ENCODE measurements around the gene CXXC1.

CXXC1 gene

DNA sequence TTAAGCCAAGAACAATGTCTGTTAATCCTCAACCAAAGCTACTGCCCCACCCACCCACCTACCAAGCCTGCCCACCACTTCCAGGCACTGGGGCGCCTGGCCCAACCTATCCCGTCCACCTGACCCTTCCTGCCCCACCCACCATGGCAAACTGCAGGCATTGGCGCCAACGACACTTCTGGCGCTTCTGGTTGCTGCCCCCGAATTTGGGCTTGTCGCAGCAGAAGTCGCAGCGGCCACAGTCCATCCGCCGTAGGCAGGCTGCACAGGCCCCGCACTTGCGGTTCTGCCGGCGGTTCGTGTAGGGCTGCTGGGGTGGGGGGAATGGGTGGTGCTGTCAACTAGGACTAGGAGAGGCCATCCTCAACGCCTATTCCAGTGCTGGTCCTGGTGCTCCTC is 13.4 kb downstream of the CXXC1 start:
- TF ChIP-seq EP300 (IDR thresholded peaks at IDR 0.05; ENCODE audit: borderline replicate concordance) (no peak), TAF1 (IDR thresholded peaks at IDR 0.05; ENCODE audit: low read depth) (no peak), CEBPB (IDR thresholded peaks at IDR 0.05) (no peak), RAD21 (IDR thresholded peaks at IDR 0.05; ENCODE audit: low read depth) (no peak), NFIC (IDR thresholded peaks at IDR 0.05) (no peak), TEAD4 (IDR thresholded peaks at IDR 0.05) (no peak), FOXM1 (IDR thresholded peaks at IDR 0.05; ENCODE audit: borderline replicate concordance, low read depth) (no peak), ZBTB7A (IDR thresholded peaks at IDR 0.05; ENCODE audit: low read depth) (no peak), TCF12 (IDR thresholded peaks at IDR 0.05; ENCODE audit: low read depth) (no peak), YY1 (IDR thresholded peaks at IDR 0.05; ENCODE audit: low read depth) (no peak), EGR1 (IDR thresholded peaks at IDR 0.05) (no peak), CREB1 (IDR thresholded peaks at IDR 0.05; ENCODE audit: low read depth) (no peak)
- TF ChIP-seq, protein P1, sequence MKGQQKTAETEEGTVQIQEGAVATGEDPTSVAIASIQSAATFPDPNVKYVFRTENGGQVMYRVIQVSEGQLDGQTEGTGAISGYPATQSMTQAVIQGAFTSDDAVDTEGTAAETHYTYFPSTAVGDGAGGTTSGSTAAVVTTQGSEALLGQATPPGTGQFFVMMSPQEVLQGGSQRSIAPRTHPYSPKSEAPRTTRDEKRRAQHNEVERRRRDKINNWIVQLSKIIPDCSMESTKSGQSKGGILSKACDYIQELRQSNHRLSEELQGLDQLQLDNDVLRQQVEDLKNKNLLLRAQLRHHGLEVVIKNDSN (IDR thresholded peaks at IDR 0.05), result no peak
- TF ChIP-seq, protein P2, sequence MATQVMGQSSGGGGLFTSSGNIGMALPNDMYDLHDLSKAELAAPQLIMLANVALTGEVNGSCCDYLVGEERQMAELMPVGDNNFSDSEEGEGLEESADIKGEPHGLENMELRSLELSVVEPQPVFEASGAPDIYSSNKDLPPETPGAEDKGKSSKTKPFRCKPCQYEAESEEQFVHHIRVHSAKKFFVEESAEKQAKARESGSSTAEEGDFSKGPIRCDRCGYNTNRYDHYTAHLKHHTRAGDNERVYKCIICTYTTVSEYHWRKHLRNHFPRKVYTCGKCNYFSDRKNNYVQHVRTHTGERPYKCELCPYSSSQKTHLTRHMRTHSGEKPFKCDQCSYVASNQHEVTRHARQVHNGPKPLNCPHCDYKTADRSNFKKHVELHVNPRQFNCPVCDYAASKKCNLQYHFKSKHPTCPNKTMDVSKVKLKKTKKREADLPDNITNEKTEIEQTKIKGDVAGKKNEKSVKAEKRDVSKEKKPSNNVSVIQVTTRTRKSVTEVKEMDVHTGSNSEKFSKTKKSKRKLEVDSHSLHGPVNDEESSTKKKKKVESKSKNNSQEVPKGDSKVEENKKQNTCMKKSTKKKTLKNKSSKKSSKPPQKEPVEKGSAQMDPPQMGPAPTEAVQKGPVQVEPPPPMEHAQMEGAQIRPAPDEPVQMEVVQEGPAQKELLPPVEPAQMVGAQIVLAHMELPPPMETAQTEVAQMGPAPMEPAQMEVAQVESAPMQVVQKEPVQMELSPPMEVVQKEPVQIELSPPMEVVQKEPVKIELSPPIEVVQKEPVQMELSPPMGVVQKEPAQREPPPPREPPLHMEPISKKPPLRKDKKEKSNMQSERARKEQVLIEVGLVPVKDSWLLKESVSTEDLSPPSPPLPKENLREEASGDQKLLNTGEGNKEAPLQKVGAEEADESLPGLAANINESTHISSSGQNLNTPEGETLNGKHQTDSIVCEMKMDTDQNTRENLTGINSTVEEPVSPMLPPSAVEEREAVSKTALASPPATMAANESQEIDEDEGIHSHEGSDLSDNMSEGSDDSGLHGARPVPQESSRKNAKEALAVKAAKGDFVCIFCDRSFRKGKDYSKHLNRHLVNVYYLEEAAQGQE (IDR thresholded peaks at IDR 0.05; ENCODE audit: low read depth), result no peak
- TF ChIP-seq, protein P3, sequence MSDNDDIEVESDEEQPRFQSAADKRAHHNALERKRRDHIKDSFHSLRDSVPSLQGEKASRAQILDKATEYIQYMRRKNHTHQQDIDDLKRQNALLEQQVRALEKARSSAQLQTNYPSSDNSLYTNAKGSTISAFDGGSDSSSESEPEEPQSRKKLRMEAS (IDR thresholded peaks at IDR 0.05), result no peak

DNA sequence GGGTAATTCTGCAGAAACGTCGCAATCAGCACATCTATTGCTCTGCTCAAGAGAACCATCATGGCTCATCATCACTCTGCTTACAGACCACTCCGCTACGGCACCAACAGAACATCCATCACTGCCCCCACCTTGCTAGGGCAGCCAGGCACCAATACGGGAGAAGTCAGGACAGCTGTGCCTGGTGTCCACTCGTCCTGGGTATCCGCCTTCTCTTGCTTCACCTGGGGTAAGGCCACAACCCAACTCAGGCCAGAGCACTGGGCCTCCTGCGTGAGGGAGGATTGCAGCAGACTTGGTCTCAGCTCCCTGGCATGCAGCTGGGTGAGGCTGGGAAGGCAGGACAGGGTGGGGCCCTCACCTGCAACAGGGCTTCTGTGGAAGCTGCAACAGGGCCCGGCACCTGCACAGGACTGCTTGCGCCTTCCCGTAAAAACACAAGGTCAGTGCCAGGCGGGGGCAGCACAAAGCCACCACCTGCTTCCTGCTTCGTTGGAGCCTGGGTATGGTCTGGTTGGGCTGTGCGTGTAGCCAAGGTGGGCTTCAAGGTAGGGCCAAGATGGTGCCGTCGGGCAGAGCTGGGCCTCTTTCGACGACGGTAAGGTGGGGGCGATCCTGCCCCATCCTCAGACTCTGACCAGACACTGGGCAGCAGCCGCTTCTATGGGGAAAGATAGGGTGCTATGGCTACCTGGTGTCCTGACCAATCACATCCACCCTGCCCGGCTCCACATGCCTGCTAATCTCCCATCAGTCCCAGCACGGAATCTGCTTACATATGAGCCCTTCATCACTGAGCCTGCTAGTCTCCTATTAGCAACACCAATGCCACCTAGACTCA is 14.1 kb downstream of the CXXC1 start:
- TF ChIP-seq, protein P2 (IDR thresholded peaks at IDR 0.05; ENCODE audit: low read depth), result no peak
- TF ChIP-seq TEAD4 (IDR thresholded peaks at IDR 0.05) (no peak), CEBPB (IDR thresholded peaks at IDR 0.05) (no peak), EGR1 (IDR thresholded peaks at IDR 0.05) (no peak), TAF1 (IDR thresholded peaks at IDR 0.05; ENCODE audit: low read depth) (no peak), NFIC (IDR thresholded peaks at IDR 0.05) (no peak), EP300 (IDR thresholded peaks at IDR 0.05; ENCODE audit: borderline replicate concordance) (no peak), ZBTB7A (IDR thresholded peaks at IDR 0.05; ENCODE audit: low read depth) (no peak), CREB1 (IDR thresholded peaks at IDR 0.05; ENCODE audit: low read depth) (no peak), TCF12 (IDR thresholded peaks at IDR 0.05; ENCODE audit: low read depth) (no peak), FOXM1 (IDR thresholded peaks at IDR 0.05; ENCODE audit: borderline replicate concordance, low read depth) (no peak), RAD21 (IDR thresholded peaks at IDR 0.05; ENCODE audit: low read depth) (no peak), YY1 (IDR thresholded peaks at IDR 0.05; ENCODE audit: low read depth) (no peak)
- TF ChIP-seq, protein P3 (IDR thresholded peaks at IDR 0.05), result no peak
- TF ChIP-seq, protein P1 (IDR thresholded peaks at IDR 0.05), result no peak

DNA sequence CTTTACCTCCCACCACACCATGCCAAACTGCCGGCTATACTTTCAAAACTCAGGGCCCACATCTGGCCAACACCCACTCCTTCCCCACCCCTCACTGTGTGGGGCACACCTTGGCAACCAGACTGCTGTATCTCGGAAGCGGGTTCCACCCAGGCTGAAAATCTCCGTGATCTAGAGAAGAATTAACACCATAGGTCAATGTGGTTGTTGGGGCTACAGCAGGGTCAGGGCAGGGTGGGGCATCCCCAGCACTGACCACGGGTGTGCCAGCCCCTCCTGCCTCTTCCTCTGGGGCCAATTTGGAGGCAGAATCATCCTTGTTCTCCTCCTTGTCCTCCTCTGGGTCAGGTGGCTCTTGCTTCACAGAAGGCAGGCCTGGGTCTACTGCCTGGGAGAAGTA is 14.9 kb downstream of the CXXC1 start:
- TF ChIP-seq YY1 (IDR thresholded peaks at IDR 0.05; ENCODE audit: low read depth), result no peak
- TF ChIP-seq NFIC (IDR thresholded peaks at IDR 0.05), result no peak
- TF ChIP-seq, protein P3 (IDR thresholded peaks at IDR 0.05), result no peak

DNA sequence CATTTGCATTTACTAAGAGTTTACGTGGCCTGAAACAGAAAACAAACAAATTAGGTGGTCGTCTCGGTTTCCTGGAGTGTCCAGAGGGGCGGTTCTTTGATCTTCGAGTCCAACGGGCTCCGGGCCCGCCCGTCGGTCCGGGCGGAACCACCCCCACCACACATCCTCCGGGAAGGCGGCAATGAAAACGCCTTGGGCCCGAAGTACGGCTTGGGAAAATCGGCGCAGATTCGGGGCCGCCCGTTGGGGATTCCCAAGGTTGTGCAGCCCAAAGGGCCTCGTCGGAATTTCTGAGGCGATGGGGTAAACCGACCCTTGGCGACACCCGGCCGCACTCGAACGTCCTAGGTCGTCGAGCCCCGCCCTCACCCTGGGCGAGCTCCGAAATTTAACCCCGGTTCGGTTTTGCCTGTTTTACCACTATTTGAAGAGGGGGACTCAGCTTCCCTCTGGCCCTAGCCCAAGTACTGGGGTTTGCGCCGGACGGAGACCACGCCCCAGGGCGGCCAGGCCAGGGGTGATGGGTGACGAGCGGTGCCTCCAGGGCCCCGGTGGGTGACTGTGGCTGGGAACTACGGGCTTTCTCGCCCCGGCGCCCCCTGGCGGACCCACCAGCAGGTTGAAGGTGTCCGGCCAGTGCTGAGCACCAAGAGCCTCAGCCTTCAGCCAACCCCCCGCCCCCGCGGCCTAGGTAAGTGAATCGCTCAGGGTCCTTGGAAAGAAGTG is 19.3 kb downstream of the CXXC1 start:
- TF ChIP-seq YY1 (IDR thresholded peaks at IDR 0.05; ENCODE audit: low read depth), result no peak
- TF ChIP-seq RAD21 (IDR thresholded peaks at IDR 0.05; ENCODE audit: low read depth), result no peak
- no peak for TF ChIP-seq ZBTB7A (IDR thresholded peaks at IDR 0.05; ENCODE audit: low read depth)
- TF ChIP-seq EP300 (IDR thresholded peaks at IDR 0.05; ENCODE audit: borderline replicate concordance), result no peak
- TF ChIP-seq TCF12 (IDR thresholded peaks at IDR 0.05; ENCODE audit: low read depth), result no peak
- TF ChIP-seq, protein P3 (IDR thresholded peaks at IDR 0.05), result no peak
- no peak for TF ChIP-seq CEBPB (IDR thresholded peaks at IDR 0.05)
- TF ChIP-seq TAF1 (IDR thresholded peaks at IDR 0.05; ENCODE audit: low read depth), result no peak
- TF ChIP-seq, protein P1 (IDR thresholded peaks at IDR 0.05), result no peak
- TF ChIP-seq, protein P2 (IDR thresholded peaks at IDR 0.05; ENCODE audit: low read depth), result no peak
- no peak for TF ChIP-seq EGR1 (IDR thresholded peaks at IDR 0.05)
- no peak for TF ChIP-seq CREB1 (IDR thresholded peaks at IDR 0.05; ENCODE audit: low read depth)
- TF ChIP-seq NFIC (IDR thresholded peaks at IDR 0.05), result no peak
- no peak for TF ChIP-seq FOXM1 (IDR thresholded peaks at IDR 0.05; ENCODE audit: borderline replicate concordance, low read depth)

All from Ishikawa (cell line).